ENCODE data around the gene CABYR.

The CABYR gene

DNA sequence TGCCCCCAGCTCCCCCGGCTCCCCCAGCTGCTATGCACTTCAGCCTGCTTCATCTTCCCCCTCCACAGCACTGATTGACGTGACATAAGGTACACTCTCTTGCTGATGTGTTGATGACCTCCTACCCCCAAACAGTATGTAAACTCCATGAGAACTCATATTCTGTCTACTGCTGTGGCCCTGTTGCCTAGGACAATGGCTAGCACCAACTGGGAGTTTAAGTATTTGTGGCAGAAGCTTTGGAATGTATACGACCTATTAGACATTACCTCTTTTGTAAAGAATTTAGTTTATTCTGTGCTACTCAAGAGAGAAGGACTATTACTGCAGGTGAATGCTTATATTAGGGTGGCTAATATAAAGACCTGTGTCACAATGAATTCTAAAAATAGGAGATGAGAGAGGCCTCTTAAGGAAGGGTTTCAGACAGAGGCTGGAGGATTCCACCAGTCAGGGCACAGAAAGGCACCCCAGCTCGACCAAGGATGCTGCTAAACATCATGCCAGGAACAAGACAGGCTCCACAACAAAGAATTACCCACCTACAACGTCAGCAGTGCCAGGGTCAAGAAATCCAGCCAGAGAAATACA is 60.6 kb downstream of the CABYR start:
- ChIA-PET CTCF (interaction anchor here (0.7 to 1.2 kb wide), 2 partner anchors 16 to 160 kb away, joined by 3 read pairs; no protein-coding TSS in a partner anchor), POLR2A (interaction anchor here (1.2 kb wide), 1 partner anchor 199 kb away, joined by 3 read pairs; the partner anchor contains the start of gene OSBPL1A)
- TF ChIP-seq ZNF768 (tag by site-specific recombination; IDR thresholded peaks at IDR 0.05) (no peak), ZNF571 (tag by site-specific recombination; IDR thresholded peaks at IDR 0.05) (no peak), KLF10 (tag by site-specific recombination; IDR thresholded peaks at IDR 0.05) (no peak), FEZF1 (tag by site-specific recombination; IDR thresholded peaks at IDR 0.05) (no peak), ZFP41 (tag by site-specific recombination; IDR thresholded peaks at IDR 0.05; ENCODE audit: borderline replicate concordance) (no peak), ZNF155 (tag by site-specific recombination; IDR thresholded peaks at IDR 0.05) (no peak)
- TF ChIP-seq, protein P1, sequence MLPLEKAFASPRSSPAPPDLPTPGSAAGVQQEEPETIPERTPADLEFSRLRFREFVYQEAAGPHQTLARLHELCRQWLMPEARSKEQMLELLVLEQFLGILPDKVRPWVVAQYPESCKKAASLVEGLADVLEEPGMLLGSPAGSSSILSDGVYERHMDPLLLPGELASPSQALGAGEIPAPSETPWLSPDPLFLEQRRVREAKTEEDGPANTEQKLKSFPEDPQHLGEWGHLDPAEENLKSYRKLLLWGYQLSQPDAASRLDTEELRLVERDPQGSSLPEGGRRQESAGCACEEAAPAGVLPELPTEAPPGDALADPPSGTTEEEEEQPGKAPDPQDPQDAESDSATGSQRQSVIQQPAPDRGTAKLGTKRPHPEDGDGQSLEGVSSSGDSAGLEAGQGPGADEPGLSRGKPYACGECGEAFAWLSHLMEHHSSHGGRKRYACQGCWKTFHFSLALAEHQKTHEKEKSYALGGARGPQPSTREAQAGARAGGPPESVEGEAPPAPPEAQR (tag by site-specific recombination; IDR thresholded peaks at IDR 0.05), result no peak
- TF ChIP-seq, protein P2, sequence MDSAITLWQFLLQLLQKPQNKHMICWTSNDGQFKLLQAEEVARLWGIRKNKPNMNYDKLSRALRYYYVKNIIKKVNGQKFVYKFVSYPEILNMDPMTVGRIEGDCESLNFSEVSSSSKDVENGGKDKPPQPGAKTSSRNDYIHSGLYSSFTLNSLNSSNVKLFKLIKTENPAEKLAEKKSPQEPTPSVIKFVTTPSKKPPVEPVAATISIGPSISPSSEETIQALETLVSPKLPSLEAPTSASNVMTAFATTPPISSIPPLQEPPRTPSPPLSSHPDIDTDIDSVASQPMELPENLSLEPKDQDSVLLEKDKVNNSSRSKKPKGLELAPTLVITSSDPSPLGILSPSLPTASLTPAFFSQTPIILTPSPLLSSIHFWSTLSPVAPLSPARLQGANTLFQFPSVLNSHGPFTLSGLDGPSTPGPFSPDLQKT (IDR thresholded peaks at IDR 0.05; ENCODE audit: borderline replicate concordance, low read depth, low read length), result no peak
- Histone ChIP-seq H3K36me3 (ENCODE audit: control insufficient read depth in 2 of 2, insufficient read depth in 1 of 2, low read length in 2 of 2) (no peaks in the 10 kb centered on the region), H3K4me3 (ENCODE audit: low read depth, low read length) (no peak overlapping the region), H3K27ac (ENCODE audit: extremely low read depth, low read depth, low read length) (no peak overlapping the region), H3K9me3 (ENCODE audit: control insufficient read depth, insufficient read depth, low read depth, low read length) (no peaks in the 10 kb centered on the region), H3K4me1 (ENCODE audit: control insufficient read depth, insufficient read depth, low read length) (no peaks in the 10 kb centered on the region)

DNA sequence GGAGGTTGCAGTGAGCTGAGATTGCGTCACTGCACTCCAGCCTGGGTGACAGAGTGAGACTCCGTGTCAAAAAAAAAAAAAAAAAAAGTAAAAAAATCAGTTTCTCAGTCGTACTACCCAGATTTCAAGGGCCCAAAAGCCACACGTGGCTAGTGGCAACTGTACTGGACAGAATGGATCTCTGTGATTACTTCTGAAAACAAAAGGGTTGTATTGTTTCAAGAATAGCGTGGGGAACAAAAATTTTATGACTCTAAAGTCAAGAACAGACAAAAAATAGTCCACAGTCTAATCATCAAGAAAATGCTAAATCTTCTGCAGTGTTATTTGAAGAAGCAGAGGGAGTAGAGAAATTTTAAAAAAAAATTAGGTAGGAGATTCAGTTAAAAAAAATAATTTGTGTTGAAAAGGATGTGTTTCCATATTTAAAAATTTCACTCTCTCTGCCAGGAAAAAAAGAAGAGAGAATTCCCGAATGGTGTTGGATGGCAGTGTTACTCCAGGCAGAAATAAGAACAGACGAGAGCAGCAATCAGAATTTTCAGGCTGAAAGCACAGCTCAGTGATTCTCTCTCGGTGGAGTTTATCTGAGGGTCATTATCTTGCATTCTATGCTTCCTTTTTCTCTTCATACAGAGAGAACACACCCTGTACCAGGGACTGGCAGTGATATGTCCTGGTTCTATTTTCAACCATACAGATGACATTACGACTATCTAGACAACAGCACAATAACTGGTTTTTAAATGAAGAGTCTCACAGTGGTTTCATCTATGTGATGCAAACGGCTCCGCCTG is 61.8 kb downstream of the CABYR start:
- CTCF ChIA-PET, result interaction anchor here (1.9 kb wide), 1 partner anchor 10 kb away, joined by 4 read pairs; no protein-coding TSS in a partner anchor
- POLR2A ChIA-PET, result interaction anchor here (1.2 to 1.3 kb wide), 2 partner anchors 62 to 197 kb away, joined by 3 to 5 read pairs; partner anchors contain the start of genes CABYR and OSBPL1A
- Histone ChIP-seq H3K4me3 (ENCODE audit: low read depth, low read length) (no peak overlapping the region), H3K9me3 (ENCODE audit: control insufficient read depth, insufficient read depth, low read depth, low read length) (no peaks in the 10 kb centered on the region), H3K36me3 (ENCODE audit: control insufficient read depth in 2 of 2, insufficient read depth in 1 of 2, low read length in 2 of 2) (no peaks in the 10 kb centered on the region), H3K4me1 (ENCODE audit: control insufficient read depth, insufficient read depth, low read length) (0 out of 2 replicates have a peak, but pooled peaks cover 3% of the 10 kb centered on the region), H3K27ac (ENCODE audit: extremely low read depth, low read depth, low read length) (no peak overlapping the region)
- TF ChIP-seq, protein P3, sequence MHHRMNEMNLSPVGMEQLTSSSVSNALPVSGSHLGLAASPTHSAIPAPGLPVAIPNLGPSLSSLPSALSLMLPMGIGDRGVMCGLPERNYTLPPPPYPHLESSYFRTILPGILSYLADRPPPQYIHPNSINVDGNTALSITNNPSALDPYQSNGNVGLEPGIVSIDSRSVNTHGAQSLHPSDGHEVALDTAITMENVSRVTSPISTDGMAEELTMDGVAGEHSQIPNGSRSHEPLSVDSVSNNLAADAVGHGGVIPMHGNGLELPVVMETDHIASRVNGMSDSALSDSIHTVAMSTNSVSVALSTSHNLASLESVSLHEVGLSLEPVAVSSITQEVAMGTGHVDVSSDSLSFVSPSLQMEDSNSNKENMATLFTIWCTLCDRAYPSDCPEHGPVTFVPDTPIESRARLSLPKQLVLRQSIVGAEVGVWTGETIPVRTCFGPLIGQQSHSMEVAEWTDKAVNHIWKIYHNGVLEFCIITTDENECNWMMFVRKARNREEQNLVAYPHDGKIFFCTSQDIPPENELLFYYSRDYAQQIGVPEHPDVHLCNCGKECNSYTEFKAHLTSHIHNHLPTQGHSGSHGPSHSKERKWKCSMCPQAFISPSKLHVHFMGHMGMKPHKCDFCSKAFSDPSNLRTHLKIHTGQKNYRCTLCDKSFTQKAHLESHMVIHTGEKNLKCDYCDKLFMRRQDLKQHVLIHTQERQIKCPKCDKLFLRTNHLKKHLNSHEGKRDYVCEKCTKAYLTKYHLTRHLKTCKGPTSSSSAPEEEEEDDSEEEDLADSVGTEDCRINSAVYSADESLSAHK (tag by site-specific recombination; IDR thresholded peaks at IDR 0.05), result no peak
- TF ChIP-seq ZNF629 (tag by site-specific recombination; IDR thresholded peaks at IDR 0.05) (no peak), ZNF555 (tag by site-specific recombination; conservative IDR thresholded peaks at IDR 0.05) (no peak)
- TF ChIP-seq, protein P4, sequence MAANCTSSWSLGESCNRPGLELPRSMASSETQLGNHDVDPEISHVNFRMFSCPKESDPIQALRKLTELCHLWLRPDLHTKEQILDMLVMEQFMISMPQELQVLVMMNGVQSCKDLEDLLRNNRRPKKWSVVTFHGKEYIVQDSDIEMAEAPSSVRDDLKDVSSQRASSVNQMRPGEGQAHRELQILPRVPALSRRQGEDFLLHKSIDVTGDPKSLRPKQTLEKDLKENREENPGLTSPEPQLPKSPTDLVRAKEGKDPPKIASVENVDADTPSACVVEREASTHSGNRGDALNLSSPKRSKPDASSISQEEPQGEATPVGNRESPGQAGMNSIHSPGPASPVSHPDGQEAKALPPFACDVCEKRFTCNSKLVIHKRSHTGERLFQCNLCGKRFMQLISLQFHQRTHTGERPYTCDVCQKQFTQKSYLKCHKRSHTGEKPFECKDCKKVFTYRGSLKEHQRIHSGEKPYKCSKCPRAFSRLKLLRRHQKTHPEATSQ (tag by site-specific recombination; IDR thresholded peaks at IDR 0.05), result no peak
